ENCODE measurements around the gene MOBP.

DNA sequence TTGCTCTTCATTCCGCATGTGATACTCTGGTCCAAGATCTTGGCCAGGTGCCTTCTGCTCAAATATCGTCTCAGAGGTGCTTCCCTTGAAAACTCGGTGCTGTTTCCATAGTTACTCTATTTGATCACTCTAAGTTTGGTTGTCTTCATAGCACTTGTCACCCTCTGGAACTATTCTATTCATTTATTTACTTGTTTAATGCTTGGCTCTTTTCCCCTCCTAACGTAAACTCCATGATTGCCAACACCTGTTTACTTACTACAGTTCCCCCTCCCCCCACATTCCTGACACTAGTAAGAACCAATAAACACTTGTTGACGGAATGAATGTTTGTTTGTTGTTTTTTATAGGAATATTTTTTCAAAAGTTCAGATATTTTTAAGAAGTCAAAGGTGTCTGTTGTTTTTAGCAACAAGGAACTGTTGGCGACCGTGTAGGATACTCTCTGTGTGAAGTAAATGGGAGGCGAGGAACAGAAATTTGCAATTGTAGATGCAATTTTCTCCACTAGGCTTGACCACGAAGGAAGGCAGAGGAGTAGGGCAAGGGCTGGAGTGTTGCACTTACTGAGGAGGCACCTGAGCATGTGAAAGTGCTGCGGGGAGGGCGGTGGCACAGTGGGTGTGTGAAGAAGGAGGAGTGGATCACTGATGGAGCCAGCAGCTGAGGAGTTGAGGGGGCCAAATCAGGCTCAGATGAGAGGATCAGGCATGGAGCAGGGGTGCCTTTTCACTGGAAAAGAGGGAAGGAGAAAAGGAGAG is 48.4 kb downstream of the MOBP start:
- TF ChIP-seq, protein P1, sequence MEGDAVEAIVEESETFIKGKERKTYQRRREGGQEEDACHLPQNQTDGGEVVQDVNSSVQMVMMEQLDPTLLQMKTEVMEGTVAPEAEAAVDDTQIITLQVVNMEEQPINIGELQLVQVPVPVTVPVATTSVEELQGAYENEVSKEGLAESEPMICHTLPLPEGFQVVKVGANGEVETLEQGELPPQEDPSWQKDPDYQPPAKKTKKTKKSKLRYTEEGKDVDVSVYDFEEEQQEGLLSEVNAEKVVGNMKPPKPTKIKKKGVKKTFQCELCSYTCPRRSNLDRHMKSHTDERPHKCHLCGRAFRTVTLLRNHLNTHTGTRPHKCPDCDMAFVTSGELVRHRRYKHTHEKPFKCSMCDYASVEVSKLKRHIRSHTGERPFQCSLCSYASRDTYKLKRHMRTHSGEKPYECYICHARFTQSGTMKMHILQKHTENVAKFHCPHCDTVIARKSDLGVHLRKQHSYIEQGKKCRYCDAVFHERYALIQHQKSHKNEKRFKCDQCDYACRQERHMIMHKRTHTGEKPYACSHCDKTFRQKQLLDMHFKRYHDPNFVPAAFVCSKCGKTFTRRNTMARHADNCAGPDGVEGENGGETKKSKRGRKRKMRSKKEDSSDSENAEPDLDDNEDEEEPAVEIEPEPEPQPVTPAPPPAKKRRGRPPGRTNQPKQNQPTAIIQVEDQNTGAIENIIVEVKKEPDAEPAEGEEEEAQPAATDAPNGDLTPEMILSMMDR (IDR thresholded peaks at IDR 0.05; ENCODE audit: insufficient read depth, low read length, poor library complexity, severe bottlenecking) = no peak
- no peak for TF ChIP-seq EZH2phosphoT487 (conservative IDR thresholded peaks at IDR 0.05; ENCODE audit: low read length)

Measured in SU-DHL-6 (cell line).